DMS114 treated with DMSO at 0.1 percent for 48 hours (cell line): ENCODE data around the gene CNBP.
A peak's percentile ranks its signal among the peaks of the same experiment; 100 is the strongest.
"Not testable (repeated sequence)": the region's sequence is repeated elsewhere in the genome, so short reads cannot be mapped to it uniquely, and the experiment has no call there.

Experiments
- DNase-seq: peaks from one replicate; lab custom pipeline; 2025; ENCODE audit not compliant: unreplicated experiment; lab: John Stamatoyannopoulos, UW

Gene CNBP

GRCh38 chr3:129185783-129186182, 2.1 kb upstream of the CNBP start:
- no peak for DNase-seq

- DNase-seq: not testable (repeated sequence)
Measured at GRCh38 chr3:129184784-129185542, 1.3 kb upstream of the CNBP start.

- no peak for DNase-seq
Measured at GRCh38 chr3:129184396-129184657, 631 bp upstream of the CNBP start.

- peak; percentile 29 for DNase-seq
Measured at GRCh38 chr3:129182390-129183185, 1.1 kb downstream of the CNBP start.

- DNase-seq: no peak
Measured at GRCh38 chr3:129181819-129182218, 1.9 kb downstream of the CNBP start.

GRCh38 chr3:129180461-129180860, 3.2 kb downstream of the CNBP start:
- no peak for DNase-seq

- DNase-seq: no peak
Measured at GRCh38 chr3:129176051-129176450, 7.6 kb downstream of the CNBP start.

GRCh38 chr3:129173725-129174124, 10.0 kb downstream of the CNBP start:
- DNase-seq: no peak

- no peak for DNase-seq
Measured at GRCh38 chr3:129173206-129173605, 10.5 kb downstream of the CNBP start.

- no peak for DNase-seq
Measured at GRCh38 chr3:129166579-129167332, 16.9 kb downstream of the CNBP start.

GRCh38 chr3:129165594-129165993, 18.1 kb downstream of the CNBP start:
- DNase-seq: not testable (repeated sequence)

GRCh38 chr3:129164500-129164899, 19.2 kb downstream of the CNBP start:
- DNase-seq: no peak

- no peak for DNase-seq
Measured at GRCh38 chr3:129162729-129163579, 20.7 kb downstream of the CNBP start.

- peak; percentile 23 for DNase-seq
Measured at GRCh38 chr3:129161860-129162271, 21.8 kb downstream of the CNBP start.

- DNase-seq: peak; percentile 99
Measured at GRCh38 chr3:129160891-129161859, 22.5 kb downstream of the CNBP start, which contains the start of gene ISY1. Gene ISY1, minus strand, starts transcription at chr3:129161063. Its CDS starts 88 bp downstream, at chr3:129160975.

- no peak for DNase-seq
Measured at GRCh38 chr3:129144786-129145185, 38.9 kb downstream of the CNBP start.

GRCh38 chr3:129141011-129141410, 42.7 kb downstream of the CNBP start:
- DNase-seq: not testable (repeated sequence)

- no peak for DNase-seq
Measured at GRCh38 chr3:129139911-129140310, 43.8 kb downstream of the CNBP start.

GRCh38 chr3:129136275-129136674, 47.4 kb downstream of the CNBP start:
- DNase-seq: not testable (repeated sequence)
